ENCODE data around the gene HOXA11.
A peak's percentile ranks its signal among the peaks of the same experiment; 100 is the strongest.

HOXA11 gene

GRCh38 chr7:27167916-27168264 is 17.1 kb downstream of the HOXA11 start:
- no peak for DNase-seq

- no peak for DNase-seq
Measured at GRCh38 chr7:27166531-27167505, 18.2 kb downstream of the HOXA11 start.

DNA sequence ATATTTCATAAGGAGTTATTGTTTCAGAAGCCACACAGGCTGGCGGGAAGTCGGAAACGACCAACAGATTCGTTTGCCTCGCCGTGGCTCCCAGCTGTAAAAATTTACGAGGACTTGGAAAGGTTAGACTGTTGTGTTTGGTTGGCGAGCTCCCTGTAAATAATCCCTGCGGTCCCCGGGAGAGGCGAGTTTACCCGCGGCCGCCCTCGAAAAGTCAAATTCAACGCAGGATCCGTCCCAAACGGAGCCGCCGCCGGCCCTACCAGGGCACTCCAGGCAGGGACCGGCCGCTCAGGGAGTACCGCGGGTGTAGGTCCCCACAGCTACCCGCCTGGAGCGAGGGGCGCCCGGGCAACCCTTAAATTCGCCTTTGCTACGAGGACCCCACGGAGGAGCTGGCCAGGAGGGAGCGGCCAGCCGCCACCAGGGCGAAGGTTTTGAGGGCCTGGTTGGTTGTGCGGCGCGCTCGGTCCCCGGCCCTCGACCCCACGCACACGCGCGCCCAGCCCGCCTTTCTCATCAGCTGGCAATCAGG is 19.0 kb downstream of the HOXA11 start:
- DNase-seq = no peak

- DNase-seq = no peak
Measured at GRCh38 chr7:27165089-27165995, 19.7 kb downstream of the HOXA11 start, which contains the start of gene HOXA9. Gene HOXA9, minus strand, starts transcription at chr7:27165537. Its CDS starts 80 bp downstream, at chr7:27165457.

GRCh38 chr7:27164367-27165088 is 20.5 kb downstream of the HOXA11 start:
- no peak for DNase-seq

DNA sequence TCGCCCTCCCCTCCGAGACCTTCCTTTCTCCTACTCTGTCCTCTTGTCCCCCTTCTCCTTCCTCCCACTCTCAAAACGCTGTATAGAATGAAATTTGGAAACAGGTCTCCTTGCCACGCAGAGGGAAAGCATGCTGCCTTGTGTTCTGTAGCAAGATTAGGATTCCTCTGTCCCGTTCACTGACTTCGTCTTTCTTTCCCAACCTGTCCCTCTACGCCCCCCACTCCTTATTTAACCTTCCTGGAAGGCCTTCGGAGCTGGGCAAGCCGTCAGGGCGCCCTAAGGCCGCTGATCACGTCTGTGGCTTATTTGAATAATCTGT is 21.0 kb downstream of the HOXA11 start:
- DNase-seq = no peak

GRCh38 chr7:27163288-27164044 is 21.6 kb downstream of the HOXA11 start:
- DNase-seq = no peak

GRCh38 chr7:27162561-27163287 is 22.3 kb downstream of the HOXA11 start:
- DNase-seq = no peak

DNA sequence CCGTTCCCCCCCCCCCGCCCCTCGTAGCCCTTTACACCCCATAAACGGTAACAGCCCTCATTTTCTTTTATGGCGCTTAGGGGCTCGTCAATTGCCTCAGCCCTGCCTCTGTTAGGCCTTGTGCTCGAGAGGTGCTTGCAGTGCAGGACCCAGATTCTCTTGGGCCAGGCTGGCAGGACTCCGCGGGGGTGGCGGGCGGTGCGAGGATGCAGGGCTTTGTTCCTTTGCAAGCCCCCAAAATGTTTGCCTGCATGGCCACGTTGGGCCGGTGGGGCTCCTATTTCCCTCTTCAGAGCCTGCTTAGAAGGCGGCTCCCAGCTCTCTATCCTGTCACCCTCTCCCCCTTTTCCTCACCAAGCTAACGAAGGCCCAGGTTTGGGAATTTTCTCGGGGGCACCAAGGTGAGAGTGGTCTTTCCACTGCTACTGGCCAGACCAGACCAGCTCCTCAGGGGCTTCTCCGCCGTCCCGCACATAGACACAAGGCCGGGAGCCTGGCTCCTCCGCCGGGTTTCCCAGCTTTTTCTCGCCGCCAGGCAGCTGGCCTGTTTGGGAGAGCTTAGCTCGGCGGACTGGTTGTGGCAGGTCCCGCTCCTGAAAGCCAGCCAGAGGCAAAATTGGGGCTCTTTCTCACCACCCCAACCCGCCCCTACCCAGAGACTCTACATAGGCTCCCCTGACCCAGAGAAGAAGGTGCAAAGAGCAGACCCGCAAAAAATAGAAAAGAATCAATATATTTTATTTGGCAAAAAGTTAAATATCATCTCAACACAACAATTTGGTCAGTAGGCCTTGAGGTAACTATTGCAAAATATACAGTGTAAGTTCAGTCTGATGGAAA is 23.1 kb downstream of the HOXA11 start:
- no peak for DNase-seq

GRCh38 chr7:27161214-27161720 is 23.8 kb downstream of the HOXA11 start:
- no peak for DNase-seq

DNA sequence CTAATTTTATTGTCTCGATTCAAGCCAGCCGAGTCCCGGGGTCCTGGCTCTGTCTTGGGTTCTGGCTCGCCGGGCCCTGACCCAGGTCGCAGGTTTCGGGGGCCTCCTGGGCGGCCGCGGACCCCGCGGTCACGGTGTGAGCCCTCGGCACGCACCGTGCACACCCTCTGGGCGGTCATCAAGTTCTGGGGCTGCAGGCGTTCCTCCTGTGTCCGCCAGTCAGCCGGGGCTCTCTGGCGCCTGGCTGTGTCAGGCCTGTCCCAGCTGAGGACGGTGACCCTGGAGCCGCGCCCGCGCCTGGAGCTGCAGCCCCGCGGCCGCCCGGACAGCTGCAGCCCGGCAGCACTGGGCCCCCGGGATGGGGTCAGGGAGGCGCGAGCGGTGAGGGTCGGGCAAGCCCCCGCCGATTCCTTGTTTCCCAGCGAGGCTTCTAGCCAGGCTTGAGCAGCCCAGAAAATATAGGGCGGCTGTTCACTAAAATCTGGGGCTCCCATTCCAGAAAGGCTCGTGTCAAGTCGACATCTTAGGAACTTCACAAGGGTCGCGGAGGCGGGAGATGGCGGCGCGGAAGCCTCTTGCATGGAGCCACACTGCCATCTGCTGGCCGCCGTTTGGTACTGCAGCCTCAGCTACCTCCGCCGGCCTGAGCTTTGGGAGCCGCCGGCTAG is 24.4 kb downstream of the HOXA11 start:
- peak; percentile 65 for DNase-seq

- no peak for DNase-seq
Measured at GRCh38 chr7:27160145-27160545, 24.9 kb downstream of the HOXA11 start.

DNA sequence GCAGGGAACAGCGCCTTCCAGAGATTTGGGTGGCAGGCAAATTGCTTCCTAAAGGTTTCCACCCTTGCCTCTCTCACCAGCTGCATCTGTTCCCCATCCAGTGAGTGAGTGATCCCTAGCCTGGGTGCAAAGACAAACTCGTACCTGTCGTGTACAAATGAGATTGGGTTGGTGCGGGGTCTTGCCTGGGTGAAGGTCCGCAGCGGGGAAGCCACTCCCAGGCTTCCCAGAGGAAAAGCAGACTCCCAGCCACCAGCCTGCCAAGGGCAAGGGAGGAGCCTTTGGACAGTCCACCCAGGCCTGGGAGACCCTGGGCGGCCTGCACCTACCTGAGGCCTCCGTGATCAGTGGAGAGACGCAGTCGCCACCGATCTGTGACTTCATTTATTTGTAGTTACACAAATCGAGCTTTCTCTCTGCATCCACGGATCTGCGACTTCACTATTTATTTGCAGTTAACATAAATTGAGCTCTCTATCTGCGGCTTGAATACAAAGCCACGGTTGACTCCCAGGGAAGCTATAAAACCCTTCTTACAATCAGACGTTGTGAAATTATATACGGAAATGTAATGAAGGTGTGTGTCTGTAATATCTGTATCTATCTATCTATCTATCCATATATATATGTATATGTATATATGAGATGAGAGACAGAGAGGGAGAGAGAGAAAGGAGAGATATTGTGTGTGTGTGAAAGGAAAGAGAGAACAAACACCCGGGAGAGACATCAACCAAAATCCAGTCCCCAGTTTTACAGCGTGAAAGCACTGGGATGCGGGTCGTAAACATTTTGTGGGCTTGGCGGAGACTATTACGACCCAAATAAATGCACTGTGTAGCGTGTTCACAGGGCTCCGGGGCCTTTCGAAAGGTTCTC is 25.5 kb downstream of the HOXA11 start:
- no peak for DNase-seq

DNA sequence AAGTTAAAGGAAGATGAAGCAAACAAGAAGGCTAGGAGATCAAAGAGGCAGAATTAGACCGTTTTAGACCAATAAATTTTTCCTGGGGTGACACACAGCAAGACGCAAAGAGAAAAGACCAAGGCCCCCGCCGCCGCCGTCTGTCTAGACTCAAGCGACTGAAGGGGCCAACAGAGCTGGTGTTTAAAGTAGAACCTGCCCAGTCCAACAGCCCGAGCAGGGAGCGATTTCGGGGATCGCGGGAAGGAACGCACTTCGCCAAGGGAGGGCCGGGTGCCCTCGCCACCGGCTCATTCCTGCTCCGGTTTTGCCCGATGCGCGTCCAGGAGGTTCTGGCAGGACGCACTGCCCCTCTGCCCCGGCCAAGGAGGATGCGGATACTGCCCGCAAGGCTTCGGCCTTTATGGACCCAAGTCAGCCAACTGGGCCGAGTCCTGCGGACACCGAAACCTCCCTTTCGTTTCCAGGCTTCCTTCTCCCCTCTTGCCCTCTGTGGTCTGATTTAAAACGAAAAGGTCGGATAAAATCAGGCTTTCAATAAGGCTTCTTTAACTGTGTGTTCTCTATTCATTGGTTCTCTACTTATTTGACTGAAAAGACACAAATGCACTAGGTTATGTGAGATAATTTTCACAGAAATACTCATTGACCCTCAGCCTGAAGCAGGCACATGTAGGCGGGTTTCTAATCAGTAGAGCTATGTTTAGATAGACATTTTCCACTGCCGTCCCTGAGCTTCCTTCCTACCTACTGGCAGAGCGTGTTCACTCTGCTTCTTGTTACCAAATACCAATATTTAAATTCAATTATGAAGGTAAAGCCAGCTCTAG is 26.4 kb downstream of the HOXA11 start:
- DNase-seq = no peak

DNA sequence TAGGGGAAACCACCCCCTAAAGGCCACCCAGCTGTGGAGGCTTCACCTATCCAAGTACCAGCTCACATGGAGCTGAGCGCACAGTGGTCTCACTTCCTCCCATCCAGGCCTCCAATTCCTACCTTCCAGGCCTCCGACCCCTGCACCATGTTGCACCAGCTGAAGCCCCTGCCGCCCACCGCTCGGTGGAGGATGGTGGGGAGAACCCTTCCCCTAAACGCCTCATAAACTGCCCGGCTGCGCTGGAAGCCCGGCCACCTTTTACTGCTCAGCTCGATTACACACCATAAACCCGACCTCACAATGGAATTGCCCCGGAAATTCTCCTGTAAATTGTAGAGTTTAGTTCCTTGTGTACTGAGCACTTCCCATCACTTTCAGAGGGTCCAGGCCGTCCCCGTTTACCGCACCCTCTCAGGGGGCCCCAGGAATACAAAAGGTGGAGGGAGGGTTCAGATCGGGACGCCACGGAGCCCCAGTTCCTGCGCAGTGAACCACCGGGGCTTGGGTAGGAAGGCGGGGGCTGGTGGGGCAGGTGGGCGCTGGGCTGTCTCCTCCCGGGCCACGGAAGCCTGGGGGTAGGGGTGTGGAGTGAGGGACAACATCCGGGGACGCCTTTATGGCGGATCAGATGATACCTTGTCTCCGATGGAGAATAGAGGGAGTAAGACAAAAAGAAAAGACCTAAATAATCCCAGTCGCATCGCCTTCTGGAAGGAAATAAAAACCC is 27.2 kb downstream of the HOXA11 start:
- DNase-seq = no peak

GRCh38 chr7:27156916-27157701 is 27.9 kb downstream of the HOXA11 start:
- no peak for DNase-seq
